Gastroesophageal sphincter (tissue), 4 donors: ENCODE measurements around the gene ZDHHC20. TPM values are rescaled to one million over a fixed set of nuclear protein-coding genes. Genes with fewer than 3 reads are reported as not detected.

Experiments used
- ATAC-seq: fragments of 150-250 bp; one replicate; pipeline ENCODE4 v1.9.1; 2016; ENCODE audit warnings: mild to moderate bottlenecking, moderate library complexity
- H3K27ac ChIP-seq, 4 donors: fragments of 200-600 bp; sonication (generic) in 3 of 4; 1 replicate in 3 of 4; 2 replicates in 1 of 4; pipeline ENCODE4 v1.5.1; 2016 to 2019
- H3K27me3 ChIP-seq: fragments of 200-600 bp; sonication (generic); one replicate; pipeline ENCODE4 v1.5.1; 2019
- H3K36me3 ChIP-seq, 2 donors: fragments of 200-600 bp; sonication (generic); one replicate each; pipeline ENCODE4 v1.5.1; 2019; ENCODE audit warnings: control low read depth in 1 of 2
- H3K4me1 ChIP-seq, 3 donors: fragments of 200-600 bp; sonication (generic); 1 replicate in 2 of 3; 2 replicates in 1 of 3; pipeline ENCODE4 v1.5.1; 2016 to 2019; ENCODE audit warnings: control low read depth in 2 of 3
- H3K4me3 ChIP-seq, 2 donors: fragments of 200-600 bp; sonication (generic); one replicate each; pipeline ENCODE4 v1.5.1; 2019; ENCODE audit warnings: mild to moderate bottlenecking in 1 of 2, moderate library complexity in 1 of 2
- H3K9me3 ChIP-seq, 3 donors: fragments of 200-600 bp; sonication (generic); one replicate each; pipeline ENCODE4 v1.5.1; 2017 to 2019; ENCODE audit warnings: control low read depth in 2 of 3
- CTCF ChIP-seq, 4 experiments: fragments of 200-600 bp in 2 of 4; fragments of 450-650 bp in 2 of 4; sonication (generic) in 1 of 4; IDR thresholded peaks; one replicate each; pipeline ENCODE4 v1.5.1; 2017 to 2019; ENCODE audit warnings: antibody characterized with exemption in 4 of 4, mild to moderate bottlenecking in 2 of 4, moderate library complexity in 2 of 4
- EP300 ChIP-seq: sonication (generic); formaldehyde crosslinking; IDR thresholded peaks from one replicate; pipeline ENCODE4 v1.6.1; 2017; ENCODE audit warnings: antibody characterized with exemption, mild to moderate bottlenecking
- POLR2A ChIP-seq, 2 donors: fragments of 450-650 bp; IDR thresholded peaks; one replicate each; pipeline ENCODE4 v1.6.1; 2017; ENCODE audit warnings: antibody characterized with exemption in 2 of 2, mild to moderate bottlenecking in 2 of 2, moderate library complexity in 1 of 2
- POLR2AphosphoS5 ChIP-seq: sonication (generic); formaldehyde crosslinking; IDR thresholded peaks from one replicate; pipeline ENCODE4 v1.6.1; 2017; ENCODE audit warnings: antibody characterized with exemption
- WGBS, 2 donors: methylation state at CpG; one replicate each; pipeline ENCODE4 v1.1.5; 2018; ENCODE audit warnings: low coverage in 1 of 2; 5-methylcytosine and 5-hydroxymethylcytosine counted together
- total RNA-seq, 4 donors: library from RNA; depleted of rRNA; stranded (reverse); fragments of >200 nt; gene quantifications; one replicate each; pipeline ENCODE4 v1.1.0, GENCODE V29; 2016

Gene ZDHHC20
- total RNA-seq, 4 donors from 2014 or later, result 42.8 to 67.1 (median 58.3) TPM

GRCh38 chr13:21360463-21360862 is 98.6 kb downstream of the ZDHHC20 start:
- TF ChIP-seq CTCF (IDR thresholded peaks at IDR 0.05) (no peak), EP300 (no peak), POLR2A (IDR thresholded peaks at IDR 0.05) (no peak), POLR2AphosphoS5 (no peak)
- peaks cover 0 to 8% (median 0%) of the 10 kb centered on the region in 3 donors for H3K9me3 ChIP-seq
- H3K27me3 ChIP-seq, result no peaks in the 10 kb centered on the region
- WGBS, 2 donors, result 83% methylated on average over 3 of the region's 4 CpGs; no CpG with 5 or more reads in 1 of the 2 donors
- no peaks in the 10 kb centered on the region for H3K4me1 ChIP-seq
- no peaks in the 10 kb centered on the region for H3K36me3 ChIP-seq
- no peak for ATAC-seq
- no peak overlapping the region for H3K4me3 ChIP-seq
- no peak overlapping the region for H3K27ac ChIP-seq

GRCh38 chr13:21359855-21360254 is 99.2 kb downstream of the ZDHHC20 start:
- ATAC-seq, result no peak
- Histone ChIP-seq H3K4me3 (no peak overlapping the region), H3K27me3 (no peaks in the 10 kb centered on the region), H3K36me3 (no peaks in the 10 kb centered on the region), H3K9me3 (peaks cover 0 to 8% (median 0%) of the 10 kb centered on the region in 3 donors), H3K27ac (no peak overlapping the region), H3K4me1 (no peaks in the 10 kb centered on the region)
- WGBS, 2 donors, result 58 to 100% methylated on average over 1 to 2 of the region's 5 CpGs
- TF ChIP-seq EP300, result no peak
- no peak for TF ChIP-seq CTCF (IDR thresholded peaks at IDR 0.05)
- no peak for TF ChIP-seq POLR2AphosphoS5

GRCh38 chr13:21355304-21355703 is 103.8 kb downstream of the ZDHHC20 start:
- H3K4me3 ChIP-seq, result no peak overlapping the region
- TF ChIP-seq EP300 (no peak), POLR2AphosphoS5 (no peak), POLR2A (IDR thresholded peaks at IDR 0.05) (no peak), CTCF (IDR thresholded peaks at IDR 0.05) (no peak)
- H3K27ac ChIP-seq, result no peak overlapping the region
- ATAC-seq, result no peak
- no peaks in the 10 kb centered on the region for H3K4me1 ChIP-seq
- 72% methylated on average over 2 of the region's 3 CpGs; no CpG with 5 or more reads in 1 of the 2 donors for WGBS, 2 donors
- H3K36me3 ChIP-seq, result no peaks in the 10 kb centered on the region
- no peaks in the 10 kb centered on the region for H3K9me3 ChIP-seq
- H3K27me3 ChIP-seq, result no peaks in the 10 kb centered on the region

GRCh38 chr13:21354721-21355120 is 104.4 kb downstream of the ZDHHC20 start:
- 88 to 99% methylated on average over 6 to 12 of the region's 13 CpGs for WGBS, 2 donors
- no peak overlapping the region for H3K4me3 ChIP-seq
- TF ChIP-seq CTCF (IDR thresholded peaks at IDR 0.05), result no peak
- TF ChIP-seq POLR2AphosphoS5, result no peak
- no peak for TF ChIP-seq EP300
- no peak for TF ChIP-seq POLR2A (IDR thresholded peaks at IDR 0.05)
- H3K9me3 ChIP-seq, result no peaks in the 10 kb centered on the region
- no peak overlapping the region for H3K27ac ChIP-seq
- H3K4me1 ChIP-seq, result no peaks in the 10 kb centered on the region
- H3K36me3 ChIP-seq, result no peaks in the 10 kb centered on the region
- ATAC-seq, result no peak
- no peaks in the 10 kb centered on the region for H3K27me3 ChIP-seq

GRCh38 chr13:21348488-21349120 is 110.5 kb downstream of the ZDHHC20 start:
- Histone ChIP-seq H3K27me3 (no peaks in the 10 kb centered on the region), H3K4me1 (no peaks in the 10 kb centered on the region), H3K27ac (no peak overlapping the region), H3K9me3 (no peaks in the 10 kb centered on the region), H3K4me3 (no peak overlapping the region), H3K36me3 (no peaks in the 10 kb centered on the region)
- 27 to 54% methylated on average over 5 of the region's 6 CpGs for WGBS, 2 donors
- ATAC-seq, result no peak
- TF ChIP-seq EP300 (no peak), POLR2A (IDR thresholded peaks at IDR 0.05) (no peak), CTCF (IDR thresholded peaks at IDR 0.05) (no peak), POLR2AphosphoS5 (no peak)
